Hematopoietic multipotent progenitor cell treated with erythropoietin and hydrocortisone succinate and interleukin-3 and kit ligand, for 15 days (in vitro differentiated cells): ENCODE data around the gene AHCYL2.
A peak's percentile ranks its signal among the peaks of the same experiment; 100 is the strongest.
"Not testable (repeated sequence)": the region's sequence is repeated elsewhere in the genome, so short reads cannot be mapped to it uniquely, and the experiment has no call there.

Experiments used
- DNase-seq: peaks from one replicate; pipeline ENCODE4 v3.0.0-alpha.2; 2015; ENCODE audit warnings: low spot score

AHCYL2 gene

GRCh38 chr7:129209067-129209926 is 15.5 kb upstream of the AHCYL2 start:
- DNase-seq = no peak

GRCh38 chr7:129210256-129210988 is 14.4 kb upstream of the AHCYL2 start:
- peak; percentile 53 for DNase-seq

GRCh38 chr7:129210989-129211312 is 13.9 kb upstream of the AHCYL2 start:
- DNase-seq = no peak

GRCh38 chr7:129212126-129212525 is 12.7 kb upstream of the AHCYL2 start:
- DNase-seq = no peak

GRCh38 chr7:129212596-129212995 is 12.2 kb upstream of the AHCYL2 start:
- DNase-seq = no peak

GRCh38 chr7:129213828-129214227 is 11.0 kb upstream of the AHCYL2 start:
- no peak for DNase-seq

GRCh38 chr7:129215691-129216090 is 9.1 kb upstream of the AHCYL2 start:
- DNase-seq = not testable (repeated sequence)

- not testable (repeated sequence) for DNase-seq
Measured at GRCh38 chr7:129216101-129216715, 8.6 kb upstream of the AHCYL2 start.

- DNase-seq = not testable (repeated sequence)
Measured at GRCh38 chr7:129216821-129217416, 7.9 kb upstream of the AHCYL2 start.

- DNase-seq = peak; percentile 84
Measured at GRCh38 chr7:129218514-129219062, 6.2 kb upstream of the AHCYL2 start.

GRCh38 chr7:129219166-129219565 is 5.7 kb upstream of the AHCYL2 start:
- DNase-seq = not testable (repeated sequence)

- DNase-seq = no peak
Measured at GRCh38 chr7:129222064-129222463, 2.8 kb upstream of the AHCYL2 start.

GRCh38 chr7:129225206-129225930 is 538 bp downstream of the AHCYL2 start:
- DNase-seq = no peak

- DNase-seq = no peak
Measured at GRCh38 chr7:129225931-129226572, 1.2 kb downstream of the AHCYL2 start.

GRCh38 chr7:129227646-129228578 is 3.1 kb downstream of the AHCYL2 start:
- DNase-seq = no peak

- no peak for DNase-seq
Measured at GRCh38 chr7:129228633-129229032, 3.8 kb downstream of the AHCYL2 start.

GRCh38 chr7:129231666-129232065 is 6.8 kb downstream of the AHCYL2 start:
- DNase-seq = no peak

- DNase-seq = no peak
Measured at GRCh38 chr7:129238546-129238945, 13.7 kb downstream of the AHCYL2 start.

GRCh38 chr7:129240119-129240820 is 15.4 kb downstream of the AHCYL2 start:
- DNase-seq = no peak
